DOHH2 (cell line): Measurements from ENCODE around the gene DENND6B.

Source experiments
- CTCF ChIP-seq: fragments of 200-600 bp; sonication (generic); IDR thresholded peaks from one replicate; pipeline ENCODE4 v1.5.1; 2014; ENCODE audit warnings: antibody characterized with exemption, mild to moderate bottlenecking, low read depth, low read length; ENCODE audit not compliant: poor library complexity, severe bottlenecking
- EZH2phosphoT487 ChIP-seq: fragments of 200-600 bp; sonication (generic); IDR thresholded peaks from 2 replicates; pipeline ENCODE4 v1.6.1; 2017; ENCODE audit warnings: borderline replicate concordance, mild to moderate bottlenecking, antibody characterized with exemption, low read length, moderate library complexity, mixed read lengths

GRCh38 chr22:50320116-50320515 lies 6.7 kb downstream of the DENND6B start:
- TF ChIP-seq CTCF = no peak
- no peak for TF ChIP-seq EZH2phosphoT487
